ENCODE data around the gene CDS2. TPM values are rescaled to one million over a fixed set of nuclear protein-coding genes. Genes with fewer than 3 reads are reported as not detected.

The CDS2 gene
- total RNA-seq, 4 donors from 2014 or later = 26.9 to 60.1 (median 30.3) TPM

- no peak for DNase-seq
- in situ Hi-C loops (cut with MboI; ENCODE audit: low pct_ligation_motif_present in 1 of 4, low pct_unique_long_range_greater_than_20kb in 1 of 4, low sequenced_read_pairs in 3 of 4) (no loop called here), intact Hi-C loops (cut with DNase I; ENCODE audit: low total_unique reads) (no loop called here)
- 84% methylated on average over 8 of the region's 8 CpGs; no CpG with 5 or more reads in 1 of the 2 donors for WGBS, 2 donors (ENCODE audit: low coverage in 1 of 2)
- no peak overlapping the region for H3K4me3 ChIP-seq
- H3K36me3 ChIP-seq = peaks cover 0 to 22% (median 2%) of the 10 kb centered on the region in 4 donors
- TF ChIP-seq EP300 (IDR thresholded peaks at IDR 0.05; ENCODE audit: low read depth) (no peak), POLR2AphosphoS5 (IDR thresholded peaks at IDR 0.05) (no peak), CTCF (IDR thresholded peaks at IDR 0.05) (no peak), POLR2A (IDR thresholded peaks at IDR 0.05) (no peak)
- peaks cover 7 to 47% (median 21%) of the 10 kb centered on the region in 4 donors for H3K4me1 ChIP-seq
- H3K9me3 ChIP-seq = no peaks in the 10 kb centered on the region
- H3K27ac ChIP-seq = no peak overlapping the region
- H3K27me3 ChIP-seq = no peaks in the 10 kb centered on the region
These were observed 46.2 kb downstream of the CDS2 start for GRCh38 chr20:5172903-5173463.

- H3K9me3 ChIP-seq = no peaks in the 10 kb centered on the region
- H3K4me1 ChIP-seq = peaks cover 7 to 40% (median 20%) of the 10 kb centered on the region in 4 donors
- no peaks in the 10 kb centered on the region for H3K27me3 ChIP-seq
- no peak for TF ChIP-seq POLR2A (IDR thresholded peaks at IDR 0.05)
- no peak for TF ChIP-seq EP300 (IDR thresholded peaks at IDR 0.05; ENCODE audit: low read depth)
- TF ChIP-seq POLR2AphosphoS5 (IDR thresholded peaks at IDR 0.05) = no peak
- TF ChIP-seq CTCF (IDR thresholded peaks at IDR 0.05) = no peak
- in situ Hi-C loops (cut with MboI; ENCODE audit: low pct_ligation_motif_present in 1 of 4, low pct_unique_long_range_greater_than_20kb in 1 of 4, low sequenced_read_pairs in 3 of 4) (no loop called here), intact Hi-C loops (cut with DNase I; ENCODE audit: low total_unique reads) (no loop called here)
- H3K4me3 ChIP-seq = no peak overlapping the region
- 80 to 82% methylated on average over 1 to 4 of the region's 4 CpGs for WGBS, 2 donors (ENCODE audit: low coverage in 1 of 2)
- H3K27ac ChIP-seq = no peak overlapping the region
- H3K36me3 ChIP-seq = peaks cover 0 to 29% (median 2%) of the 10 kb centered on the region in 4 donors
- no peak for DNase-seq
These were observed 46.9 kb downstream of the CDS2 start for GRCh38 chr20:5173751-5174150.

- Histone ChIP-seq H3K27ac (no peak overlapping the region), H3K4me3 (no peak overlapping the region), H3K9me3 (no peaks in the 10 kb centered on the region), H3K36me3 (peaks cover 0 to 29% (median 2%) of the 10 kb centered on the region in 4 donors), H3K4me1 (peaks cover 0 to 16% (median 3%) of the 10 kb centered on the region in 4 donors), H3K27me3 (no peaks in the 10 kb centered on the region)
- in situ Hi-C loops (cut with MboI; ENCODE audit: low pct_ligation_motif_present in 1 of 4, low pct_unique_long_range_greater_than_20kb in 1 of 4, low sequenced_read_pairs in 3 of 4) (no loop called here), intact Hi-C loops (cut with DNase I; ENCODE audit: low total_unique reads) (no loop called here)
- WGBS, 2 donors (ENCODE audit: low coverage in 1 of 2) = 91 to 97% methylated on average over 4 to 6 of the region's 6 CpGs
- TF ChIP-seq POLR2AphosphoS5 (IDR thresholded peaks at IDR 0.05) (no peak), EP300 (IDR thresholded peaks at IDR 0.05; ENCODE audit: low read depth) (no peak), CTCF (IDR thresholded peaks at IDR 0.05) (no peak), POLR2A (IDR thresholded peaks at IDR 0.05) (no peak)
- no peak for DNase-seq
These were observed 50.3 kb downstream of the CDS2 start for GRCh38 chr20:5177071-5177470.

- intact Hi-C loops (cut with DNase I; ENCODE audit: low total_unique reads) = no loop called here
- H3K9me3 ChIP-seq = no peaks in the 10 kb centered on the region
- H3K4me1 ChIP-seq = peaks cover 0 to 11% (median 2%) of the 10 kb centered on the region in 4 donors
- no peak overlapping the region for H3K4me3 ChIP-seq
- in situ Hi-C loops (cut with MboI; ENCODE audit: low pct_ligation_motif_present in 1 of 4, low pct_unique_long_range_greater_than_20kb in 1 of 4, low sequenced_read_pairs in 3 of 4) = no loop called here
- 93% methylated on average over 3 of the region's 3 CpGs; no CpG with 5 or more reads in 1 of the 2 donors for WGBS, 2 donors (ENCODE audit: low coverage in 1 of 2)
- H3K36me3 ChIP-seq = peaks cover 0 to 34% (median 4%) of the 10 kb centered on the region in 4 donors
- no peak for DNase-seq
- H3K27me3 ChIP-seq = no peaks in the 10 kb centered on the region
- H3K27ac ChIP-seq = no peak overlapping the region
- TF ChIP-seq CTCF (IDR thresholded peaks at IDR 0.05) = no peak
These were observed 51.2 kb downstream of the CDS2 start for GRCh38 chr20:5178046-5178445.
